BLaER1 (cell line): ENCODE results near the gene MAN2B1.

Experiments used
- H3K27ac ChIP-seq: shearing (Covaris generic); formaldehyde crosslinking; 2 replicates; pipeline ENCODE4 v1.8.1; 2022
- H3K27me3 ChIP-seq: shearing (Covaris generic); formaldehyde crosslinking; 2 replicates; pipeline ENCODE4 v1.8.1; 2022
- H3K36me3 ChIP-seq: shearing (Covaris generic); formaldehyde crosslinking; 2 replicates; pipeline ENCODE4 v1.8.1; 2022
- H3K4me1 ChIP-seq: shearing (Covaris generic); formaldehyde crosslinking; 2 replicates; pipeline ENCODE4 v1.8.1; 2022
- H3K4me2 ChIP-seq: shearing (Covaris generic); formaldehyde crosslinking; 2 replicates; pipeline ENCODE4 v1.8.1; 2022
- H3K4me3 ChIP-seq: shearing (Covaris generic); formaldehyde crosslinking; 2 replicates; pipeline ENCODE4 v1.8.1; 2022
- H3K9ac ChIP-seq: shearing (Covaris generic); formaldehyde crosslinking; 2 replicates; pipeline ENCODE4 v1.8.1; 2022
- H3K9me3 ChIP-seq: shearing (Covaris generic); formaldehyde crosslinking; 2 replicates; pipeline ENCODE4 v1.8.1; 2022
- H4K20me1 ChIP-seq: shearing (Covaris generic); formaldehyde crosslinking; 2 replicates; pipeline ENCODE4 v1.8.1; 2022
- Cebpa-rat ChIP-seq: shearing (Covaris generic); IDR thresholded peaks from 2 replicates; pipeline ENCODE4 v1.8.1; 2022

MAN2B1 gene

DNA sequence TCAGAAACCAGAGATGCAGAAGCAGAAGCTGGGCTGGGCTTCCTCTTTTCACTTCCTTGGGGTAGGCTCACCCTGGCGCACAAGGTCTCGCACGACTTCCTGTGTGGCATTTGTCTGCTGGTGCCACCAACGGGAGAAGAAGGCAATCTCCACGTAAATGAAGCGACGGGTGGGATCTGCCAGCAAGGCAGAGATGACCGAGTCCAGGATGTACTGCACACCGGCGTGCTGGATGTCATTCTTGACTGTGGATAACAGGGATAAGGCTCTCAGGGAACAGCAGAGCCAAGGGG lies 1.3 kb downstream of the MAN2B1 start:
- no peak for TF ChIP-seq Cebpa-rat
- peaks cover 6% of the 10 kb centered on the region; the same call in 1 of the 2 replicates for H4K20me1 ChIP-seq
- H3K27me3 ChIP-seq, result no peaks in the 10 kb centered on the region
- peak overlapping the region; percentile 87 for H3K9ac ChIP-seq
- H3K4me2 ChIP-seq, result peak overlapping the region; percentile 88
- peak overlapping the region; percentile 90 for H3K4me3 ChIP-seq
- peak overlapping the region; percentile 76 for H3K27ac ChIP-seq
- H3K4me1 ChIP-seq, result peaks cover 45% of the 10 kb centered on the region
- H3K9me3 ChIP-seq, result no peaks in the 10 kb centered on the region
- H3K36me3 ChIP-seq, result peaks cover 49% of the 10 kb centered on the region

DNA sequence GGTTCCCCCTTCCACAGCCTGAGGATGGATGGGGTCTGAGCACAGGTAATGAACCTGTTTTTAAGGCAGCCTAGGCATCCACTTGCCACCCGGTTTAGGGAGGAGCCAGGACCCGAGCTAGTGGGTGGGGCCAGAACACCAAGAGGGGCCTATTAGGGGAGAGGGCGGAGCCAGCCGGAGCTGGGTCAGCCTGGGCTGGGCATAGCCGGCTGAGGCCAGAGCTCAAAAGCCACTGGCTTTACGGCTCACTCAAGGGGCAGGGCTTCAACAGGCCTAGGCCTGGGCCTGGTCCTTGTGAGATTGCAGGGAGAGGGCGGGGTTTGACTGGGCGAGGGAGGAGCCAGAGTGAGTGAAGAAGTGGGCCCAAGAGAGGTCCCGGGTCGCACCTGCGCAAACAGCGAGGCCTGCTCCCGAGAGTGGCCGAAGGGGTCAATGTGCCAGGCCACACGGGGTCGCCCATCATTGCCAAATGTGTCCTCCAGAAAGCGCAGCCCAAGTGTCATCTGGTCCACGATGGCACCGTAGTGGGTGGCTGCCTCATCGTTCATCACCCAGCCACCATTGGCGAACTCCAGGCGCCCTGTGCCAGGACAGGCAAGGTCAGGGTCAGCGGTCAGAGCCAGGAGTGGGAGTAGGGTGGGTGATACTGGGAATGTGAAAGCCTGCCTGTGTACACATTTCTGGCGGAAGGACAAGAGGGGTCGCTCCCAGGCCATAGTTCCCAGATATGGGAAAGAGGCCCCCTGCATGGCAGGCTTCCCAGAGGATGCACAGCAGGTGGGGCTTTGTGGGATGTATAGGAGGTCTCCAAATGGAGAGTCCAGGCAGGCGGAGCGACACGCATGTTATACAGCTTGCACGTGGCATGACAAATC lies 1.9 kb downstream of the MAN2B1 start:
- H3K4me1 ChIP-seq, result peaks cover 42% of the 10 kb centered on the region
- H3K4me3 ChIP-seq, result peak overlapping the region; percentile 90
- no peaks in the 10 kb centered on the region for H3K27me3 ChIP-seq
- H3K9me3 ChIP-seq, result no peaks in the 10 kb centered on the region
- peak overlapping the region; percentile 87 for H3K9ac ChIP-seq
- H3K27ac ChIP-seq, result peak overlapping the region; percentile 76
- H3K4me2 ChIP-seq, result peak overlapping the region; percentile 88
- H4K20me1 ChIP-seq, result peaks cover 6% of the 10 kb centered on the region; the same call in 1 of the 2 replicates
- peaks cover 54% of the 10 kb centered on the region for H3K36me3 ChIP-seq
- no peak for TF ChIP-seq Cebpa-rat

GRCh38 chr19:12660980-12661379 lies 5.6 kb downstream of the MAN2B1 start:
- Histone ChIP-seq H3K36me3 (peaks cover 90% of the 10 kb centered on the region), H3K4me3 (no peak overlapping the region), H3K4me1 (peaks cover 20% of the 10 kb centered on the region), H3K27ac (no peak overlapping the region), H3K4me2 (no peak overlapping the region), H4K20me1 (no peaks in the 10 kb centered on the region), H3K9ac (no peak overlapping the region), H3K9me3 (no peaks in the 10 kb centered on the region), H3K27me3 (no peaks in the 10 kb centered on the region)
- no peak for TF ChIP-seq Cebpa-rat

DNA sequence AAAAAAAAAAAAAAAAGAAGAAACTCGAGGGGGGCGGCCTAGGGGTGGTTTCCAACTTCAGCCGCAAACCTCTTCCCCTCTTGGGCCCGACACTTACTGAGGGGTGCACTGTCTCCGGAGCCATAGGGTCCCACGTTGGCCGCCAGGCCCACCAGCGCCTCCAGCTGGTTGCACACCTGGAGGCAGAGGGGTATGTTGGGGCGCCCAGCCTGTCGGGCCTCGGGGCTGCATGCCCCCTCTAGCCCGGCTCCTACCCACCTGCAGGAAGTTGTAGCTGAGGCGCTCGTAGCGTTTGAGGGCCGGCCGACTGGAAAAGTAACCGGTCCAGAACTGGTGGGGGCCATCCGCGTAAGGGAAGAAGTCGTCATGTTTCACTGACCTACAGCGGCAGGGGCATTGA lies 8.6 kb downstream of the MAN2B1 start:
- Histone ChIP-seq H3K9ac (no peak overlapping the region), H4K20me1 (no peaks in the 10 kb centered on the region), H3K36me3 (peaks cover 99% of the 10 kb centered on the region), H3K4me3 (no peak overlapping the region), H3K27ac (no peak overlapping the region), H3K27me3 (no peaks in the 10 kb centered on the region), H3K4me2 (no peak overlapping the region), H3K4me1 (no peaks in the 10 kb centered on the region), H3K9me3 (no peaks in the 10 kb centered on the region)
- no peak for TF ChIP-seq Cebpa-rat

GRCh38 chr19:12656899-12657571 lies 9.5 kb downstream of the MAN2B1 start:
- Histone ChIP-seq H3K4me3 (no peak overlapping the region), H3K9ac (no peak overlapping the region), H3K27me3 (no peaks in the 10 kb centered on the region), H3K9me3 (no peaks in the 10 kb centered on the region), H3K4me2 (no peak overlapping the region), H3K27ac (no peak overlapping the region), H3K36me3 (peaks cover 99% of the 10 kb centered on the region), H4K20me1 (no peaks in the 10 kb centered on the region), H3K4me1 (no peaks in the 10 kb centered on the region)
- no peak for TF ChIP-seq Cebpa-rat

GRCh38 chr19:12655546-12655945 lies 11.0 kb downstream of the MAN2B1 start:
- Histone ChIP-seq H3K9me3 (no peaks in the 10 kb centered on the region), H3K4me2 (no peak overlapping the region), H3K9ac (no peak overlapping the region), H4K20me1 (no peaks in the 10 kb centered on the region), H3K27ac (no peak overlapping the region), H3K36me3 (peaks cover 98% of the 10 kb centered on the region), H3K4me1 (no peaks in the 10 kb centered on the region), H3K27me3 (no peaks in the 10 kb centered on the region), H3K4me3 (no peak overlapping the region)
- no peak for TF ChIP-seq Cebpa-rat

DNA sequence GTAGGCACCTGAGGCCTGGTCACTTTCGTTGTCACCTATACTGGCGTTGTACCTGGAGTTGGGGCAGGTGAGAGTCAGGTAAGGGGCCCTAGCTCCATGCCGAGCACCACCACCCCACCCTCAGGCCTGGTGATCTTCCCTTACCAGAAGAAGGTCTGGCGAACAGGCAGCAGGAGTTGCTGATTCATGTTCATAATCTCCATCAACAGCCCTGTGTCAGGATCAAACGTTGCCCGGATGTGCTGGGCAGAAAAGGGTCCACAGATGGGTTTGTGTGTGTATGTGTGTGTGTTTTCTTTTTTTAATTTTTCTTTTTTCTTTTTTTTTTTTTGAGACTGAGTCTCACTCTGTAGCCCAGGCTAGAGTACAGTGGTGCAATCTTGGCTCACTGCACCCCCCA lies 14.3 kb downstream of the MAN2B1 start:
- Histone ChIP-seq H3K4me1 (peaks cover 3% of the 10 kb centered on the region), H3K36me3 (peaks cover 84% of the 10 kb centered on the region), H3K9me3 (no peaks in the 10 kb centered on the region), H3K4me2 (no peak overlapping the region), H3K27me3 (no peaks in the 10 kb centered on the region), H3K4me3 (no peak overlapping the region), H3K9ac (no peak overlapping the region), H4K20me1 (no peaks in the 10 kb centered on the region), H3K27ac (no peak overlapping the region)
- no peak for TF ChIP-seq Cebpa-rat

DNA sequence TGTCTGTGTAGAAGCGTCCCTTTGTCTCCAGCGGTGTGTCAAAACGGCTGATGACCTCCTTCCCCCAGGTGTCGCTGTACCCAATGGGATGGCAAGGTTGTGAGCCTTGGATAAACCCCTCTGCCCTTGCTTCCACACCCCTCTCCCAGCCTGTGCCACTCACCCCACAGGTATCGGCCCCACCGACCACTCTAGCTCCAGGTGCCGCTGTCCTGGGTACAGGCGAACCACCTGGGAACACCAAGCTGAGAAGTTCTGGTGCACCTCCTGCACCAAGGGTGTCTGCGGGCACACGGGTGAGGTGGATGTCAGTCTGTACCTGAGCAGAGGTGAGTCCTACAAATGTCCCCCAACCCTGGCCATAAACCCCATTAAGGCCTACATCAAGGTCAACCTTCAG lies 16.6 kb downstream of the MAN2B1 start:
- Histone ChIP-seq H3K27ac (no peak overlapping the region), H3K27me3 (no peaks in the 10 kb centered on the region), H3K9ac (no peak overlapping the region), H3K4me3 (no peak overlapping the region), H4K20me1 (no peaks in the 10 kb centered on the region), H3K4me2 (no peak overlapping the region), H3K9me3 (no peaks in the 10 kb centered on the region), H3K4me1 (peaks cover 13% of the 10 kb centered on the region), H3K36me3 (peaks cover 80% of the 10 kb centered on the region)
- no peak for TF ChIP-seq Cebpa-rat

DNA sequence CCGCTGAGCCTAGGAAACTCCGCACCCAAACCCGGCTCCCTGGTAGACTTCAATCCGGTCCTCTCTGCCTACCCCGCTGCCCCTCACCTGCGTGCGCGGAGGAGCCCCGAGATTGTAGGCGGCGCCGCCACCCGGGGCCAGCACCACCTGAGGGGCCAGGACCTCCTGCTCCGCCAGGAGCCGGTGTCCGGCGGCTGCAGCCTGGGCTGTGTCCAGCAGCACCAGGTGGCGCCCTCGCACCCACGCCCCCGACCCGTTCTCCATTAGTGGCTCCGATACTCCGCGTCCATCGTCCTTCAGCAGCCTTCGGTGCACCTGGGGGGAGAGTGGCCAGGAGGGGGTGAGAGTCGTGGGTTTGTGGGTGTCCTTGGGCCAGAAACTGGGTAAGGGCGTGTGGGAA lies 18.5 kb downstream of the MAN2B1 start:
- no peak for TF ChIP-seq Cebpa-rat
- Histone ChIP-seq H3K4me1 (peaks cover 13% of the 10 kb centered on the region), H3K4me3 (no peak overlapping the region), H3K4me2 (no peak overlapping the region), H4K20me1 (no peaks in the 10 kb centered on the region), H3K9ac (no peak overlapping the region), H3K27me3 (no peaks in the 10 kb centered on the region), H3K27ac (no peak overlapping the region), H3K36me3 (peaks cover 73% of the 10 kb centered on the region), H3K9me3 (no peaks in the 10 kb centered on the region)

DNA sequence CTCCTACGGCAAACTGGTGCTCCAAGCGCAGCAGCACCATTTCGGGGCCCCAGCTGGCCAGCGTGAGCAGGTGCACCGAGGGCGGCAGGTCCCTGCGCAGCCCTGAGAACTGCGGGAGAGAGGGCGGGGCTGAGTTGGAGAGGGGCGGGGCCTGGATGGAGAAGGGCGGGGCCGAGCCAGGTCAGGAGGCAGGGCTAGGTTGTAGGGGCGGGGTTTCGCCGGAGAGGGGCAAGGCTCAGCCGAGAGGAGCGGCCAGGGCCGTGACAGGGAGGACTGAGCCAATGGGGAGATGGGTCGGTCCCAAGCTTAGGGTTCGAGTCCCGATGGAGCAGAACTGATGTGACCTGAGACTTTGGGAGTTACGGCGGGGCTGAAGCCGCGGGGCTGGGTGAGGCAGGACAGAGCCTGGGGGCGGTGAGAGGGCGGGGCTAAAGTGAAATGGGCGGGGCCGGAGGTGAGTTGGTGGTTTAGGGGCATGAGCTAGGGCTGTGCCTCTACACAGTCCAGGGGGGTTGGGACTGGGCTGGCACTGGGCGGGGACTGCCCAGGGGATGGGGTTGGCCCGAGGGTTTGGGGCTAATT lies 19.0 kb downstream of the MAN2B1 start:
- H3K9ac ChIP-seq, result no peak overlapping the region
- H3K27me3 ChIP-seq, result no peaks in the 10 kb centered on the region
- peaks cover 13% of the 10 kb centered on the region for H3K4me1 ChIP-seq
- TF ChIP-seq Cebpa-rat, result no peak
- H3K27ac ChIP-seq, result no peak overlapping the region
- no peaks in the 10 kb centered on the region for H4K20me1 ChIP-seq
- no peaks in the 10 kb centered on the region for H3K9me3 ChIP-seq
- H3K4me2 ChIP-seq, result no peak overlapping the region; the same call in 1 of the 2 replicates
- no peak overlapping the region for H3K4me3 ChIP-seq
- peaks cover 68% of the 10 kb centered on the region for H3K36me3 ChIP-seq
